Muscle of leg (tissue), 11 donors: ENCODE data around the gene SELPLG. TPM values are rescaled to one million over a fixed set of nuclear protein-coding genes. Genes with fewer than 3 reads are reported as not detected.
"Not testable (repeated sequence)": the region's sequence is repeated elsewhere in the genome, so short reads cannot be mapped to it uniquely, and the experiment has no call there.

Experiments used
- DNase-seq: peaks from one replicate; pipeline ENCODE4 v3.0.0; 2013
- H3K27ac ChIP-seq: one replicate; pipeline ENCODE4 v1.5.1; 2013; ENCODE audit warnings: mild to moderate bottlenecking, low read length, control low read depth
- H3K27me3 ChIP-seq: one replicate; pipeline ENCODE4 v1.6.1; 2013; ENCODE audit warnings: low read length; ENCODE audit not compliant: control insufficient read depth, insufficient read depth
- H3K36me3 ChIP-seq: one replicate; pipeline ENCODE4 v1.6.1; 2013; ENCODE audit warnings: low read length; ENCODE audit not compliant: control insufficient read depth, insufficient read depth
- H3K4me1 ChIP-seq: one replicate; pipeline ENCODE4 v1.6.1; 2013; ENCODE audit warnings: low read length; ENCODE audit not compliant: control insufficient read depth, insufficient read depth
- H3K4me3 ChIP-seq: one replicate; pipeline ENCODE4 v1.5.1; 2013; ENCODE audit warnings: low read length, control low read depth
- H3K9me3 ChIP-seq: replicated peaks from 2 replicates; pipeline ENCODE4 v1.6.1; 2013; ENCODE audit warnings: low read depth, low read length; ENCODE audit not compliant: control insufficient read depth
- WGBS: methylation state at CpG from one replicate; pipeline ENCODE4 v1.1.5; 2013; ENCODE audit warnings: missing lambda C conversion rate; ENCODE audit not compliant: insufficient coverage; 5-methylcytosine and 5-hydroxymethylcytosine counted together
- polyA plus RNA-seq, 8 donors: library from polyadenylated mRNA; unstranded; fragments of 120-200 nt; gene quantifications; one replicate each; pipeline versions ENCODE4 v1.2.1 to v1.2.3, GENCODE V29; 2013; ENCODE audit warnings: inconsistent platforms in 1 of 8, low replicate concordance in 1 of 8; ENCODE audit not compliant: insufficient read length in 8 of 8, insufficient read depth in 1 of 8
- total RNA-seq: library from RNA; stranded (reverse); fragments of 120-200 nt; gene quantifications from one replicate; pipeline ENCODE4 v1.2.4, GENCODE V29; 2013

Gene SELPLG
- total and polyA plus RNA-seq, 9 donors, result 2.8 to 5.5 (median 4.2) TPM

GRCh38 chr12:108581311-108582227 lies 52.1 kb downstream of the SELPLG start:
- Histone ChIP-seq H3K27ac (no peak overlapping the region), H3K9me3 (no peaks in the 10 kb centered on the region), H3K27me3 (no peaks in the 10 kb centered on the region), H3K36me3 (no peaks in the 10 kb centered on the region), H3K4me3 (no peak overlapping the region), H3K4me1 (peaks cover 37% of the 10 kb centered on the region)
- no peak for DNase-seq
- WGBS, result 81% methylated on average over 29 of the region's 33 CpGs

- DNase-seq, result no peak
- H3K27ac ChIP-seq, result no peak overlapping the region
- no peaks in the 10 kb centered on the region for H3K9me3 ChIP-seq
- WGBS, result 13% methylated on average over 2 of the region's 3 CpGs
- H3K4me3 ChIP-seq, result no peak overlapping the region
- no peaks in the 10 kb centered on the region for H3K36me3 ChIP-seq
- no peaks in the 10 kb centered on the region for H3K27me3 ChIP-seq
- peaks cover 38% of the 10 kb centered on the region for H3K4me1 ChIP-seq
Measured at GRCh38 chr12:108580531-108580930, 53.2 kb downstream of the SELPLG start.

GRCh38 chr12:108578813-108579212 lies 54.9 kb downstream of the SELPLG start:
- Histone ChIP-seq H3K27ac (no peak overlapping the region), H3K4me3 (no peak overlapping the region), H3K36me3 (no peaks in the 10 kb centered on the region), H3K4me1 (peaks cover 32% of the 10 kb centered on the region), H3K27me3 (no peaks in the 10 kb centered on the region), H3K9me3 (no peaks in the 10 kb centered on the region)
- no peak for DNase-seq
- WGBS, result 100% methylated on average over 2 of the region's 3 CpGs

GRCh38 chr12:108578264-108578663 lies 55.4 kb downstream of the SELPLG start:
- 96% methylated on average over 2 of the region's 2 CpGs for WGBS
- DNase-seq, result no peak
- Histone ChIP-seq H3K4me1 (peaks cover 26% of the 10 kb centered on the region), H3K9me3 (no peaks in the 10 kb centered on the region), H3K36me3 (no peaks in the 10 kb centered on the region), H3K27ac (no peak overlapping the region), H3K4me3 (no peak overlapping the region), H3K27me3 (no peaks in the 10 kb centered on the region)

- Histone ChIP-seq H3K4me1 (peaks cover 18% of the 10 kb centered on the region), H3K27ac (no peak overlapping the region), H3K9me3 (no peaks in the 10 kb centered on the region), H3K4me3 (no peak overlapping the region), H3K27me3 (no peaks in the 10 kb centered on the region), H3K36me3 (no peaks in the 10 kb centered on the region)
- no peak for DNase-seq
Measured at GRCh38 chr12:108577458-108577857, 56.2 kb downstream of the SELPLG start.

- H3K9me3 ChIP-seq, result no peaks in the 10 kb centered on the region
- H3K4me1 ChIP-seq, result peaks cover 14% of the 10 kb centered on the region
- 67% methylated on average over 5 of the region's 6 CpGs for WGBS
- DNase-seq, result peak; percentile 48
- H3K36me3 ChIP-seq, result no peaks in the 10 kb centered on the region
- H3K27ac ChIP-seq, result no peak overlapping the region
- no peak overlapping the region for H3K4me3 ChIP-seq
- no peaks in the 10 kb centered on the region for H3K27me3 ChIP-seq
Measured at GRCh38 chr12:108576660-108577234, 56.9 kb downstream of the SELPLG start.

- Histone ChIP-seq H3K4me3 (no peak overlapping the region), H3K9me3 (no peaks in the 10 kb centered on the region), H3K36me3 (no peaks in the 10 kb centered on the region), H3K27me3 (no peaks in the 10 kb centered on the region), H3K27ac (no peak overlapping the region), H3K4me1 (peaks cover 13% of the 10 kb centered on the region)
- WGBS, result 80% methylated on average over 1 of the region's 9 CpGs
- no peak for DNase-seq
Measured at GRCh38 chr12:108575199-108575912, 58.3 kb downstream of the SELPLG start.

- not testable (repeated sequence) for DNase-seq, H3K27me3 ChIP-seq, H3K9me3 ChIP-seq, H3K27ac ChIP-seq, H3K4me3 ChIP-seq, H3K36me3 ChIP-seq
- WGBS, result 100% methylated on average over 1 of the region's 1 CpG
- peaks cover 12% of the 10 kb centered on the region for H3K4me1 ChIP-seq
Measured at GRCh38 chr12:108574276-108574675, 59.4 kb downstream of the SELPLG start.

- no peak for DNase-seq
- Histone ChIP-seq H3K36me3 (peaks cover 14% of the 10 kb centered on the region), H3K27ac (no peak overlapping the region), H3K27me3 (no peaks in the 10 kb centered on the region), H3K4me1 (peaks cover 15% of the 10 kb centered on the region), H3K4me3 (no peak overlapping the region), H3K9me3 (no peaks in the 10 kb centered on the region)
- WGBS, result no CpG with 5 or more reads among the region's 2 CpGs
Measured at GRCh38 chr12:108573317-108573716, 60.4 kb downstream of the SELPLG start.

GRCh38 chr12:108572166-108572790 lies 61.4 kb downstream of the SELPLG start:
- WGBS, result 82% methylated on average over 5 of the region's 8 CpGs
- Histone ChIP-seq H3K9me3 (no peaks in the 10 kb centered on the region), H3K4me3 (no peak overlapping the region), H3K4me1 (peaks cover 17% of the 10 kb centered on the region), H3K27me3 (no peaks in the 10 kb centered on the region), H3K27ac (no peak overlapping the region), H3K36me3 (peaks cover 24% of the 10 kb centered on the region)
- no peak for DNase-seq
